Measurements from ENCODE around the gene MS4A7. TPM values are rescaled to one million over a fixed set of nuclear protein-coding genes. Genes with fewer than 3 reads are reported as not detected.

The MS4A7 gene
- total RNA-seq, 1 experiment from 2014 or later = 0.22 TPM

- Histone ChIP-seq H3K9ac (ENCODE audit: low read length) (no peak overlapping the region), H3K9me2 (ENCODE audit: insufficient read depth) (no peaks in the 10 kb centered on the region), H3K79me2 (ENCODE audit: insufficient read depth, low read length) (no peaks in the 10 kb centered on the region), H3K9me3 (ENCODE audit: control insufficient read depth in 1 of 2, insufficient read depth in 1 of 2, low read depth in 1 of 2, low read length in 2 of 2) (no peaks in the 10 kb centered on the region), H3K36me3 (ENCODE audit: control insufficient read depth in 1 of 2, insufficient read depth in 2 of 2, low read length in 2 of 2) (no peaks in the 10 kb centered on the region), H3K27me3 (ENCODE audit: insufficient read depth, low read length) (no peaks in the 10 kb centered on the region), H3K4me2 (ENCODE audit: low read length) (no peak overlapping the region), H3K4me1 (ENCODE audit: control insufficient read depth in 1 of 2, insufficient read depth in 2 of 2, low read length in 2 of 2) (no peaks in the 10 kb centered on the region), H4K20me1 (ENCODE audit: insufficient read depth) (no peaks in the 10 kb centered on the region), H2AFZ (ENCODE audit: low read depth, low read length, poor library complexity, severe bottlenecking) (no peak overlapping the region), H3K4me3 (replicated peaks in 1 of 2; ENCODE audit: low read depth in 1 of 2, low read length in 2 of 2) (no peak overlapping the region), H3K27ac (ENCODE audit: low read depth, low read length) (no peak overlapping the region)
- RAD21 ChIA-PET (ENCODE audit: low non-redundant PET in 1 of 2, low total read pairs in 2 of 2, uncharacterized antibody in 2 of 2, unreplicated experiment in 2 of 2) = no interaction called here
- POLR2A ChIA-PET = no interaction called here
- no TSS peak for BruUV-seq (replicated peaks)
- DNase-seq (ENCODE audit: low read depth, low spot score) (no peak), ATAC-seq (no peak)
- CTCF ChIA-PET = interaction anchor here (1.3 kb wide), 1 partner anchor 36 kb away, joined by 3 read pairs; no protein-coding TSS in a partner anchor
- TF ChIP-seq POLR2A (IDR thresholded peaks at IDR 0.05; ENCODE audit: borderline replicate concordance, extremely low read depth, insufficient read depth, insufficient read length) (no peak), ATF3 (IDR thresholded peaks at IDR 0.05) (no peak), EGR1 (IDR thresholded peaks at IDR 0.05; ENCODE audit: low read depth) (no peak), CBX3 (IDR thresholded peaks at IDR 0.05; ENCODE audit: low read depth) (no peak), CEBPB (IDR thresholded peaks at IDR 0.05; ENCODE audit: low read depth) (no peak), RAD21 (IDR thresholded peaks at IDR 0.05; ENCODE audit: low read depth) (no peak), EZH2phosphoT487 (IDR thresholded peaks at IDR 0.05; ENCODE audit: borderline replicate concordance) (no peak), ZNF274 (IDR thresholded peaks at IDR 0.05; ENCODE audit: low read depth, low read length) (no peak), JUND (IDR thresholded peaks at IDR 0.05) (no peak), ELF1 (IDR thresholded peaks at IDR 0.05; ENCODE audit: borderline replicate concordance, low read depth) (no peak)
- intact Hi-C loops (cut with micrococcal nuclease) = no loop called here
Measured at GRCh38 chr11:60370252-60370810, 8.0 kb upstream of the MS4A7 start.

DNA sequence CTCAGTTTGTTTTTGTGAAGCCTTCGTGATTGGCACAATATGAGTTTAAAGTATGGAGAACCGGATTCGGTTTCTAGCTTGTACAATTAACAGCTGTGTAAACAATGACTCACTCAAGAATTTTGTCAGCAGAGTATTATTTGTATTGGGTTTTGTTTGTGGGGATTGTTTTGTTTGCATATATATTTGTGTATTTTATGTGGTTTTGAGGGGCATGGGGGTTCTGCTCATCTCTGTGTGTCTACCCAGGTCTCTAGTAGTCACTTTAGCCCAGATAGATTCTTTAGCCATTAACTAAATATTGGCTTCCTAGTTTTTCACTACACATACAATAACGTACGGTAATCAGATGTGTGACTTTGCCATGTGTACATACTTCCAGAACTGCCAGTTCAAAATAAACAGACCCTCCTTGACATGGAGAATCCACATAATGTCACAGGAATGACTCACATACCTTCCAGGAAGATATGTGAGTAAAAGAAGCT lies 7.5 kb upstream of the MS4A7 start:
- H3K79me2 ChIP-seq (ENCODE audit: insufficient read depth, low read length) = no peaks in the 10 kb centered on the region
- H3K9me3 ChIP-seq (ENCODE audit: control insufficient read depth in 1 of 2, insufficient read depth in 1 of 2, low read depth in 1 of 2, low read length in 2 of 2) = no peaks in the 10 kb centered on the region
- RAD21 ChIA-PET (ENCODE audit: low non-redundant PET in 1 of 2, low total read pairs in 2 of 2, uncharacterized antibody in 2 of 2, unreplicated experiment in 2 of 2) = no interaction called here
- H3K27ac ChIP-seq (ENCODE audit: low read depth, low read length) = no peak overlapping the region
- POLR2A ChIA-PET = no interaction called here
- CTCF ChIA-PET = interaction anchor here (1.3 kb wide), 1 partner anchor 37 kb away, joined by 3 read pairs; no protein-coding TSS in a partner anchor
- no peaks in the 10 kb centered on the region for H3K4me1 ChIP-seq (ENCODE audit: control insufficient read depth in 1 of 2, insufficient read depth in 2 of 2, low read length in 2 of 2)
- intact Hi-C loops (cut with micrococcal nuclease) = no loop called here
- ATAC-seq = no peak
- no peaks in the 10 kb centered on the region for H3K36me3 ChIP-seq (ENCODE audit: control insufficient read depth in 1 of 2, insufficient read depth in 2 of 2, low read length in 2 of 2)
- H3K4me2 ChIP-seq (ENCODE audit: low read length) = no peak overlapping the region
- H3K9ac ChIP-seq (ENCODE audit: low read length) = no peak overlapping the region
- no peaks in the 10 kb centered on the region for H3K9me2 ChIP-seq (ENCODE audit: insufficient read depth)
- no peaks in the 10 kb centered on the region for H3K27me3 ChIP-seq (ENCODE audit: insufficient read depth, low read length)
- DNase-seq (ENCODE audit: low read depth, low spot score) = no peak
- BruUV-seq (replicated peaks) = no TSS peak
- no peak overlapping the region for H3K4me3 ChIP-seq (replicated peaks in 1 of 2; ENCODE audit: low read depth in 1 of 2, low read length in 2 of 2)
- no peaks in the 10 kb centered on the region for H4K20me1 ChIP-seq (ENCODE audit: insufficient read depth)
- no peak overlapping the region for H2AFZ ChIP-seq (ENCODE audit: low read depth, low read length, poor library complexity, severe bottlenecking)
- TF ChIP-seq, protein P1, sequence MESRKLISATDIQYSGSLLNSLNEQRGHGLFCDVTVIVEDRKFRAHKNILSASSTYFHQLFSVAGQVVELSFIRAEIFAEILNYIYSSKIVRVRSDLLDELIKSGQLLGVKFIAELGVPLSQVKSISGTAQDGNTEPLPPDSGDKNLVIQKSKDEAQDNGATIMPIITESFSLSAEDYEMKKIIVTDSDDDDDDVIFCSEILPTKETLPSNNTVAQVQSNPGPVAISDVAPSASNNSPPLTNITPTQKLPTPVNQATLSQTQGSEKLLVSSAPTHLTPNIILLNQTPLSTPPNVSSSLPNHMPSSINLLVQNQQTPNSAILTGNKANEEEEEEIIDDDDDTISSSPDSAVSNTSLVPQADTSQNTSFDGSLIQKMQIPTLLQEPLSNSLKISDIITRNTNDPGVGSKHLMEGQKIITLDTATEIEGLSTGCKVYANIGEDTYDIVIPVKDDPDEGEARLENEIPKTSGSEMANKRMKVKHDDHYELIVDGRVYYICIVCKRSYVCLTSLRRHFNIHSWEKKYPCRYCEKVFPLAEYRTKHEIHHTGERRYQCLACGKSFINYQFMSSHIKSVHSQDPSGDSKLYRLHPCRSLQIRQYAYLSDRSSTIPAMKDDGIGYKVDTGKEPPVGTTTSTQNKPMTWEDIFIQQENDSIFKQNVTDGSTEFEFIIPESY (IDR thresholded peaks at IDR 0.05; ENCODE audit: extremely low read depth, insufficient replicate concordance, low read length) = no peak
- no peak for TF ChIP-seq TCF7L2 (IDR thresholded peaks at IDR 0.05; ENCODE audit: borderline replicate concordance, extremely low read depth, insufficient read depth, insufficient read length)
- no peak for TF ChIP-seq ZNF274 (IDR thresholded peaks at IDR 0.05; ENCODE audit: low read depth, low read length)
- no peak for TF ChIP-seq FOSL1 (IDR thresholded peaks at IDR 0.05; ENCODE audit: low read depth)
- TF ChIP-seq EGR1 (IDR thresholded peaks at IDR 0.05; ENCODE audit: low read depth) = no peak
- no peak for TF ChIP-seq EZH2 (IDR thresholded peaks at IDR 0.05)
- no peak for TF ChIP-seq SIN3A (IDR thresholded peaks at IDR 0.05; ENCODE audit: low read depth)
- TF ChIP-seq ELF1 (IDR thresholded peaks at IDR 0.05; ENCODE audit: borderline replicate concordance, low read depth) = no peak
- no peak for TF ChIP-seq ZFX (IDR thresholded peaks at IDR 0.05)
- TF ChIP-seq ATF3 (IDR thresholded peaks at IDR 0.05) = no peak
- TF ChIP-seq SRF (IDR thresholded peaks at IDR 0.05; ENCODE audit: low read depth) = no peak
- no peak for TF ChIP-seq JUND (IDR thresholded peaks at IDR 0.05)
- TF ChIP-seq, protein P2, sequence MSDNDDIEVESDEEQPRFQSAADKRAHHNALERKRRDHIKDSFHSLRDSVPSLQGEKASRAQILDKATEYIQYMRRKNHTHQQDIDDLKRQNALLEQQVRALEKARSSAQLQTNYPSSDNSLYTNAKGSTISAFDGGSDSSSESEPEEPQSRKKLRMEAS (IDR thresholded peaks at IDR 0.05) = no peak
- TF ChIP-seq RAD21 (IDR thresholded peaks at IDR 0.05; ENCODE audit: low read depth) = no peak
- TF ChIP-seq CEBPB (IDR thresholded peaks at IDR 0.05; ENCODE audit: low read depth) = no peak
- no peak for TF ChIP-seq SP1 (IDR thresholded peaks at IDR 0.05; ENCODE audit: low read depth)
- TF ChIP-seq YY1 (IDR thresholded peaks at IDR 0.05; ENCODE audit: extremely low read depth, insufficient replicate concordance, low read depth, low read length) = no peak

Measured in HCT116 (cell line).